GM21737 (cell line): ENCODE measurements around the gene HDAC4.

Source experiments
- ATAC-seq: cut with Tn5 transposase; IDR thresholded peaks from one replicate; pipeline ENCODE4 v1.9.1; 2021; ENCODE audit warnings: mild to moderate bottlenecking, moderate library complexity; ENCODE audit not compliant: unreplicated experiment

Gene HDAC4

DNA sequence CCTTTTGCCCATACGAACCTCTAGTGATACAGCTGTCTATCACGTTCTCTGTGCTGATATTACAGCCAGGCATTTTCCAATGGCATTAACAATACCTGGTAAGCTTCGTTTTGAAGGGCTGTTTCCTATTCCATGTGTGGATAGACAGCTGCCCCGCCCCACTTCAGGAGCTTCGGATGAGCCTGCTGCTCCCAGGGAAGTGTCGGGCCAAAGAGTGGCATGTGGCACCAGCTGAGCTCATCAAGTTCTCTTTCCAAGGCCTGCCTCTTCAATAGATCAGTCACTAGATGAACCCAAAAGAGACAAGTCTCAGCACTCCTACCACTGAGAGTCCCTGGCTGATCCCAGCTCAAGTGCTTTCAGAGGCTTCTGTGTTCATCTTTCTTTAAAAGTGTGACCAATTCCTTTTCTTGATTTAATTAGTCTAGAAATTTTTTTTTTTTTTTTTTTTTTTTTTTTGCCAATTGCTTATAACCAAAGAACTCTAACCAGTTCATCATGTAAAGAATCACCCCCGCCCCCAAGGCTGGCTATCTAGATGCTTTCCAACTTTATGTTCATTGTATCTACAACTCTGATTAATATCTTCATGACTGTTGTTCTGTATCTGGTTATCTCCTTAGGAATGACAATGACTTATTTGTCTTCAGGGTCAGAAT, 46.6 kb downstream of the HDAC4 start:
- no peak for ATAC-seq

DNA sequence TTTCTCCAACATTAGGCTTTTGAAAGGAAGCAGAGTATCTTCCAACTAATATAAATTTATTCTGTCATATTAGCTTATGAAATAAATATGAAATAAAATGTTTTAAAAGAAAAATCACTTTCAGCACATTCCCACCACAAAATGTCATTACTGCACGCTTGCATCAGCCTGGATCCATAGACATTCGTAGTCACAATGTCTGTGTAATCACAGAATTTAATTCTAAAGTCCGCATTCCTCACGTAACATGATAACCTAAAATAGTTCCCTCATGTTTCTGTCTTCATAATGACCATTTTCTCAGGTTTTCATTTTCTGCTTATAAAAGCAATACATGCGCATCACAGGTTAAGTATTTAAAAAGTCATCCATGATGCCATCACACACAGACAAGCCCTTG, 47.1 kb downstream of the HDAC4 start:
- ATAC-seq, result no peak

DNA sequence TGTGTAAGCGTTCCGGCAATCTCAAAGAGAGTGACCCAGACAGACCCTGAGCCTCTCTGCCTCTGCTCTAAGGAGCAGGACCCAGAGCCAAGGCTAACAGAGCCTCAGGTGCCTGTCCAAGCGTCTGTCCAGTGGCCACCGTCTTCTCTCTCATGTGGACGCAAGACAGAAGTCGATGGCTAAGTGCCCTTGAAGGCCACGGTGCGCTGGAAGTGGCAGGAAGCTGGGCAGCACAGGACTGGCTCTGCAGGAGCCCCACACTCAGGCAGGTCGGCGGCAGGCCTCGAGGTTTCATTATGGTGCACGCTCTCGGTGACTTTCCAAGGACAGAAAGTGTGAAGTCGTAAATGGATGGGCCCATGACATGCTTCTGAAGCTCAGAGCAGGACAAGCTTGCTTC, 49.1 kb downstream of the HDAC4 start:
- ATAC-seq, result no peak

DNA sequence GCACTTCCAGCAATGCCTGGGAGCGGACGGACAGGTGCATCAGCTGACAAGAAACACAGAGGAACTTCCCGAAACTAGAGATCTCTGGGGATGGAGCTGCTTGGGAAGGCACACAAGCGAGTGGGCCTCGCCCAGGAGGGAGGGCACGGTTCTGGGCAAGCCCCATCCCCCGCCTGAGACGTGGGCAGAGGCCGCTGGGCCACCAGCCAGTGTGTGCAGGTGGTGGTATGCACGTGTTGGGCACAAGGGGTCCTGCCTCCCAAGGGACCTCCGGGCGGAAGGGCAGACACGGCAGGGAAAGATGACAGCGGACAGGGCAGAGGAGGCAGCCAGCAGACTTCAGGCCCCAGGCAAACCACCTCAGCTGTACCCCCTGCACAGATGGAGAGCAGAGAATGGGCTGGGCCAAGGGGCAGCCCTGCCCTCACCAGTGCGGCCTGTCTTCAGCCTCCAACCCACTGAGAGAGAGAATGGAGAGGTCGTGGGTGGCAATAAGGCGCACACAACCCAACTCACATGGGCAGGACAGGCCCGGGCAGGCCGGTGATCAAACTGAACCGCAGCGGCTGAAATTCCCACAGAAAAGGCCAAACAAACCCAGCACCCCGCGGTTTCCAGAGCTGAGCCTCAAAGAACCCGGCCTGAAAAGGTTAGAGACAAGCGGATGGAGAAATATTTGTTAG, 51.2 kb downstream of the HDAC4 start:
- no peak for ATAC-seq

DNA sequence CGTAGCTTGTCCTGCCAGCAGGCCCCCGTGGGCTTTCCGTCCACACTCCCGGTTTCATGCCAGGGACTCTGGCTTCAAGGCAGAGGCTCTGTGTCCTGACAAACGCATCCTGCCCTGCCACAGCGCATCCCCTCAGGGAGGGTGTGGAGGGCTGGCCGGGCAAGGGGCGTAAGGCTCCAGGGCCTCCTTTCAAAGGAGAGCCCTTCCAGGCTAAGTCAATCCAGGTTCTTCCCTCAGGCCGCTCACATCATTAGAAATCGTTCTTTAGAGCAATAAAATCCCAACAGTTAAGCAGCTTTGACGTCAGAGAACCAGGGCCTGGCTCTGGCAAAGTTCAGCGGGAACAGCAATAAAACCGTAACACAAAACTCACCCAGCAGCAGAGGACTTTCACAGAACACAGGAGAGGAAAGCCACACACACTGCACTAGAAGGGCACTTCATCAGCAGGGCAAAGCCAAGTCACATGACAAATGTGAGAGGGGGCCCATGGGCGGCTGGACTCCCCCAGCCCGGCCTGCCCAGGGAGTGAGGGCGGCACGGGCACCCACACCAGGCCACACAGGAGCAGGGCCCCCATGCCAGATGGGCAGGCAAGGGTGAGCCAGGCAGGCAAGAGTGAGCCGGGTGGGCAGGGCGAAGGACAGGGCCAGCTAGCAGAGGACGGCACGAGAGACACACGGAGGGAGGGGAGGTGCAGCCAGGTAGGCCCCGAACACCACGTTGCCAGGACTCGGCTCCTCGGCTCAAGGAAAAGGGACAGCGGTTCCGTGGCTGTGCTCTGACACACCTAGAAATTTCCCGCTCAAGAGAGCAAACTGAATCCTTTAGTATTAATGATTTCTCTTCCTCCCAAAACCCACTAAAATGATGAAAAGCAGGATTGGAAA, 52.0 kb downstream of the HDAC4 start:
- no peak for ATAC-seq

DNA sequence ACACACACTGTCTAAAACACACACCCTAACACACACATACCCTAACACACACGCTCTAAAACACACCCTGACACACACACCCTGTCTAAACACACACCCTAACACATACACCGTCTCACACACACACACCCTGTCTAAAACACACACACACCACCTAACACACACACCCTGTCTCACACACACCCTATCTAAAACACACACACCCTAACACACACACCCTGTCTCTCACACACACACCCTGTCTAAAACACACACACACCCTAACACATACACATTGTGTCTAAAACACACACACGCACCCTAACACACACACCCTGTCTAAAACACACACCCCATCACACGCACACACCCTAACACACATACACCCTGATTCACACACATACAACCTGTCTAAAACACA, 54.1 kb downstream of the HDAC4 start:
- no peak for ATAC-seq

DNA sequence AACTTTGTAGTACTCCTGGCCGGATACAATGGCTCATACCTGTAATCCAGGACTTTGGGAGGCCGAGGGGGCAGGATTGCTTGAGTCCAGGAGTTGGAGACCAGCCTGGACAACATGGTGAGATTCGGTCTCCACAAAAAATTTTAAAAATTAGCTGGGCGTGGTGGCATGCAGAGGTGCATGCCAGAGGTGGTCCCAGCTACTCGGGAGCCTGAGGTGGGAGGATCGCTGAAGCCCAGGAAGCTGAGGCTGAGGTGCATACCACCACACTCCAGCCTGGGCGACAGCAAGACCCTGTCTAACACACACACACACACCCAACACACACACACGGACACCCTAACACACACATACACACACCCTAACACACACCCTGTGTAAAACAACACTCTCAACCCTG, 55.6 kb downstream of the HDAC4 start:
- no peak for ATAC-seq

DNA sequence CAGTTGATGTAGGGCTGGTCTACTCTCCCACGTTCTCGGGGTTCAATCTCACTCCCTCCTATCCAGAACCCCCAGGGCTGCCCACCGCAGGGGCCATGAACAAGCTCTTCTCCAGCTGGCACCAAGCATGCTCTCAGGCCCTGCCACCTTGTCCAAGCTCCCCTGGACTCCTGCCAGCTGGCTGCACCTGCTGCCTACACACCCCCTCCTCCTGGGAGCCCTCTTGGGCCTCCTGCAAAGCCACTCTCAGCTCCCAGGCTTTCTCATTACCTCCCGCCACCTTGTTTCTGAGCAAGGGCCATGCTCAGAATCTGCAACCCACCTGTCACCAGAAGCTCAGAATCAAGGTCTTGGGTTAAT, 56.0 kb downstream of the HDAC4 start:
- no peak for ATAC-seq

DNA sequence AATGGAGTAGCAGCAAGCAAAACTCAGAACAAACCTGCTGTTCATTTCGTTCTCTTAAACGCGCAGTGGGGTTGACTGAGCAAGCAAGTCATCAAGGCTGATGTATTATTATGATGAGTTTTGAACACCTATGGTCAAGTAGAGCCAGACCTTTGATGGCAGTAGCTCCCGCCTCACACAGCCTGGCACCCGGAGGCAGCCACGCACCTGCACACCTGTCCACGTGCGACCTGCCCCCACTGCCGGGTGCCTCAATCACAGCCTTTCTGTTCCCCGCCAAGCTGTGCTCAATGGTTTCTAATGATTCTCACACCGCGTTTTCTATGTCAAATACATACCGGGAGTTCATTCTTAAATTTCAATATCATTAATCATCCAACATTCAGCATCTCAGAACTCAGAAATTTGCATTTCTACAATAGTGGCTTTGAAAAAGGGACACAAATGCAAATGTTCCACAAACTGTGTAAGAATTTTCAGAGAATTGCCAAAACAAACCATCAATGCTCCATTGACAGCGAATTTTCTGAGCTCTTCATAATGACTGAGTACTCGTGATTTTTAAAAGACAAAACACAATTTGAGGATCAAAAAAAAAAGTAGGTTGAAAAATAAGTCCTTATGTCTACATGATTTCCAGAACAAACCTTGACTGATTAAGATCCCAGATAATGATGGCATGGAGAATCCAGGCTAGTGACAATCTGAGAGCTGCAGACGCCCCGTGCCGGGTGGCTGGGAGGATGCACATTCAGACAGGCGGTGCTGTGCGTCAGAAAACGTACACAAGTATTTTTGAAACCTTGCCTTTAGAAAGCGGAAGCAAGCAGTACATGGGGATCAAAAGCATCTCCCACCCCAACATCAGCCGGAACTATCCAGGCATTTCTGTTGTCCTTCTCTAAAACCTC, 56.6 kb downstream of the HDAC4 start:
- no peak for ATAC-seq

DNA sequence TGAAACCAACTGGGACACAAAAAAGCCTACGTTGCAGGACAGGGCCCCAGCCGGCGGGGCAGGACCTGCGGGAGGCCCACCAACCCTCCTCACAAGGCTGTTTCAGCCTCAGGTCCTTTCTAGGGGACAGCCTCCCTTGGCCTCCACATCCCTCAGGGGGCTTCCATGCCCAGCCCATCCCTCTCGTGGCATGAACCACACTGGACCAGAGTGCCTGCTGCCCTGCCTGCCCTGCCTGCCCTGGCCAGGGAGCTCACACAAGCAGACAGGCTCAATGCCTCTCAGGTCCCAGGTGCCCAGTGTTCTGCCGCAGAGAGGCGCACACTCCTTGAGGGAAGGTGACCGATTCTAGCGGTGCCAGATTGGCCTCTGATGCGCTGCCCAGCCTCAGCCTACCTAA, 57.4 kb downstream of the HDAC4 start:
- ATAC-seq, result no peak

DNA sequence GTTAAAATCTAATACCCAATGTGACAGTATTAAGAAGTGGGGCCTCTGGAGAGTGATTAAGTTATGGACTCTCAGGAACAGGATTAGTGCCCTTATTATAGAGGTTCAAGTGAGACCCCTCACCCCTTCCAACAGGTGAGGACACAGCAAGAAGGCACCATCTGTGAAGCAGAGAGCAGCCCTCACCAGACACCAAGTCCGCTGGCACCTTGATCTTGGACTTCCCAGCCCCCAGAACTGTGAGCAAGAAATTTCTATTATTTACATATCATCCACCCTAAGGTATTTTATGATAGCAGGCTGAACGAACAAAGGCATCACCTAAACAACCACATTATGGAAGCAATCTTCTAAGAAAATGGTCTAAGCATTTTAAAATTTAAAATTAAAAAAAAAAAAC, 59.0 kb downstream of the HDAC4 start:
- ATAC-seq, result no peak

DNA sequence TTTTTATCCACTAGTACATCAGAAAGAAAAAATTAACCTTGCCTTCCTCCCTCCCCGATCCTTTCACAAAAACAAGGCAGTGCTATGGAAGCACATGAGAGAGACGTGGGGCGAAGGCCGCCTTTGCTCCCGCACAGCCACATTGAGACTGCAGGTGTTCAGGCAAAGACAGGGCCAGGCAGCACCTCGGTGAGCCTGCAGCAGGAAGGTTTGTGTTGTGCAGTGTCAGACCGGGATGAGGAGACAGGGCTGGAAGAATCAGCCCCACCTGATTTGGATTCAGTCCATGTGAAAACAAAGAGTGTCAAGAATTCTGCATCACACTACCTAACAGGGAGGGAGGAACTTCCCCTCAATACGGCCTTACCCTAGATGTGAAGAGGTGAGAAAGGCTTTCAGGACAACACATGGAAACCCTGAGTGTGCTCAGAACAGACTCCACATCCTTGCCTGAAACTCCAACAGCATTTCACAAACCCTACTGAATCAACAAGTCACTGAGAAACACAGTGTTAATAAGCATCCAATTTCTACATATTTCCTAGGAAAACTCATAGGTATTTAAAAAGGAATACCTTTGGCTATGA, 59.6 kb downstream of the HDAC4 start:
- no peak for ATAC-seq

DNA sequence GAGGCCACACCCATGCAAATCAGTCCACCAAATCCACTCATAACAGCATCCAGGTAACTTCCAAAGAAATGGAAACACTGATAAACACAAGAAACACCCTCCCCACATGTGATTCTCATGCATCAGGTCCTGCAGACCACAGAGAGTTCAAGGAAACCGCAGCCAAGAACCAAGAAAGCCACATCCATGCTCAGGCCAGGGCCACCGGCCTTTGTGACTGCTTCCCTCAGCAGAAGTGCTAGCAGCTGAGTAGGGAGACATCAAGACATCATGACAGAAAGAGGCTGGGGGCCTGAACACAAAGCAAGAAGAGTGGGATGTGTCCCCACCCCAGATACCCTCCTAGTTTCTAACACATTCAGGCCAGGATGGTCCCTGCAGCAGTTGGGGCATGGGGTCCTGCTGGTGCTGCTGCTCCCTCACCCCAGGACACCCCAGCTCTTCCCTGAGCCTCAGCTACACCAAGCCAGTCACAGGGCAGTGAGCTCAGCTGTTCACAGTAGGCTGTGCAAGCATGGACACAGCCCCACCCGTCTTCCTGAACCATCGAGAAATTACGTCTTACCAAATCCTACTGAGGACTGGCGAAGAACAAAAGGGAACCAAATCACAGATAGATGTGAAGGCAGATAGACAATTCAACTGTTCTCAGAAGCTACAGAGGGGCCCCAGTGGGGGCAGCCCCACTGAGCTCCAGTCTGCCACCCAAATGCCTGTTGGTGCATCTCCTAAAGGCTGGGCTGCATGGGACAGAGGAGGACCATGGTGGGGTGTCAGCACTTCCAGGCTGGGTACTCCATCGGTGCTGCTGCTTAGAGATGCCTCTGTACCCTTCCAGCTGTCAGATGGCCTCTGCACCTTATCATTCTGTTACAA, 60.9 kb downstream of the HDAC4 start:
- no peak for ATAC-seq

DNA sequence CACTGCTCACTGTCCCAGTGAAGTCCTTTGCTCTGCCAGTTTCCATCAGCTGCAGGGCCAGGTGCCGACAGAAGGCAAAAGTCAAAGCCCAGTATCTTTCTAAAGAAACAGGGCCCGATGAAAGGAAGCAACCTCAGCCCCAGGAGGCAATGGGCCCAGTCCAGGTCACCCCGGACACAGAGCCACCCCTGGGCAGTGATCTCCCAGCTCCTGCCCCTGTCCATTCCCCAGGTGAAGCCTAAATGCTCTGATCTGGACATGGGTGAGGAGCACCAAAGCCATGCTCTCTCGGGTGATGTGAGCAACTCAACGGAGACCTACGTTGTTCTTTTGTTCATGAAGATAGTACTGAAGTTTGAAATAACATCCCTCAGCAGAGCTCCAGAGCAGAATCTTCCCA, 61.6 kb downstream of the HDAC4 start:
- ATAC-seq, result no peak

DNA sequence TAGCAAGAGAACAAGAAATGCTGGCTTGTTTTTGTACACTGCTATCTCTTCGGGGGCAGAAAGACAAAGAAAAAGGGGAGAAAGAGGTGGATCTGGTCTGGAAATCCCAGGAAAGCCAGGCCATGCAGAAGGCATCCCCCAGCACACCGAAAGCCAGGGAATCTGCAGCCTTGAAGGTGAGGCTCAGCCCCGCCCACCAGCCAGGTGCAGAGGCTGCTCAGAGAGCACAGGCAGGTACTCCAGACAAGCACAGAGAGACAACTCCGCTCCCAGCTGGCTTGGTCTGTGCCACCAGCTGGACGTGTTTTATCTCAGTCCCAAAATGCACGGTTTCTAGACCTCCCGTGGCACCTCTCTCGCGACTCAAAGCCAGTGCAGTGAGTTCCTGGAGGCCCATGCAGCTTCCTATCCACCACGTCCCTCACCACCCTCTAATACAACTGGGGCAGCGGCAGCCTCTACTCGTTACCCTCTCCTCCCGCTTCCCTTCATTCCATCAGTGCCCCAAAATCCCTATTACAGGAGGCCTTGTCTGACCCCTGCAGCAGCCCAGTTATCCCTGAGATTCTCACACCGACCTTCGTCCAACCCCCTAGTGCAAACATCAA, 62.8 kb downstream of the HDAC4 start:
- no peak for ATAC-seq

DNA sequence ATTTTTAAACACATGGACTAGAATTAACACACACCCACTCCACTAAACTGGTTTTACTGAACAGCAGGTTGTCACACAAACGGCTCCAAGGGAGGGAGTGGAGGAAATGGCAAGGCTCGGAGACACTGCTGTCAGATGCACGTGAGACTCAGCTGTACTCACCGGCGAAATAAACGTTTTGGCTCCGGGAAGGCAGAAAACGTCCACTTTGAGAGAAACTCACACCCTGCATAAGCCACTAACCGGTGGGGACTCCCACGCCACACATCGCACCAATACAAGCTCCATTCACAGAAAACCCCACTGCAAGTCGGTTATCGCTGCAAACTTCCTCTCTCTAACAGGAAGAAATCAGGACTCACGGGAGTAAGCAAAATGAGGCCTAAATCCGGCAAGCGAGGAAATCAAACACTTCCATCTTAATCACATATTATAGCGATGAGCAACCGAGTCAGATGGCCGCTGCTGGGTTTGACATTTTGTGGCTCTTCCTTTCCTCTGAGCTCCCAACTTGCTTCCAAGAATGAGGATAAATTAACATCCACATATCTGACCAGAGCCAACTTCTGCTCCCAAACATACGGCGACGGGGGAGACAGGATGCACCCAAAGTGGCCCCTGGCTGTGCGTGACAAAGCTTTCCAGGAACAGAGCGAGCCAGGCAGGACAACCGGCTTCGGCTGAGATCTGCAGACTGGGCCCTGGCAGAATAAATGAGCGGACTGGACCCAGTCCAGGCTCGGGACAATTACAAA, 63.5 kb downstream of the HDAC4 start:
- no peak for ATAC-seq

DNA sequence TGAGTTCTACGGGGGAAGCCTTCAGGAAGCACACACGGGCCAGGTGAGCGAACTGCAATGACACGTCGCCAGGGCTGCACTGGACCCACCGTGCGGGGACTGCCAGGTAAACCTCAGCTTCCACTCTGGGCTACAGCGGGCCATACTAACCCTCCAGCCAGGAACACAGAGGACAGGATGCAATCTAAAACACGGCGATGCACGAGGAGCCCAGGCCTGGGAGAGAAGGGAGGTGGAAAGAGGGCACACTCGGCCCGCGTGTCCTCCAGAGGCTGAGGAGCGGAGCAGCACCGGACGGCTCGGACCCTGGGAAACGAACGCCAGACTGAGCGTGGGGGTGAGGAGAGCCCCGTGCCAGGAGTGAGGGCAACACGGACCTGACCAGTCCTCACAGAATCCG, 69.3 kb downstream of the HDAC4 start:
- no peak for ATAC-seq

DNA sequence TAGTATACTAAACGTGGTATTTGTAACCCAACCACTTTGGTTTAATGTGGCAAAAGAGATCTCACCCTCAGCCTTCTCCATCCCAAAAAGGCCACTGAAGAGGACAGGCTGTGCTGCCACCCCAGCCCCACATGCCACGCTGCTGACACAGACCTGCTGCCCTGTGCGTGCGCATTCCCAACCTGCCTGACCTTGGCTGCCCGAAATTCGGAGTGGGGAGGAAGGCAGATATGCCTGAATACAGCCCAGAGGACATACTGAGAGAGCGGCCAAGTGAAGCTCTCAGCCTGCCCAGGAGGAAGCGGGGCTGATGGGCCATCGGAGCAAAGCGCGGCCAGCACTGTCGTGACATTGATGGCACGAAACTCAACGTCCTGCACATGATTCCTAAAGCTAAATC, 70.0 kb downstream of the HDAC4 start:
- no peak for ATAC-seq
